Measurements from ENCODE around the gene ENKD1.

DNA sequence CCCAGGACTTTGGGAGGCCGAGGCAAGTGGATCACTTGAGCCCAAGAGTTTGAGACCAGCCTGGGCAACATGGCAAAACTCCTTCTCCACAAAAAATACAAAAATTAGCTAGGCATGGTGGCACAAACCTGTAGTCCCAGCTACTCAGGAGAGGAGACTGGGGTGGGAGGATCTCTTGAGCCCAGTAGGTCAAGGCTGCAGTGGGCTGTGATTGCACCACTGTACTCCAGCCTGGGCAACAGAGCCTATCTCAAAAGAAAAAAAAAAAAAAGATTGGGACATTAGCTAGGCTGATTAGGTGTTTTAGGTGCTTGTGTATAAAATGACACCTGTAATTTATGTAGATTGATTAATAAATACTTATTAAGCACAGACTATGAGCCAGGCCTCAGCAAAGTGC is 42.5 kb upstream of the ENKD1 start:
- no peak for TF ChIP-seq EZH2phosphoT487 (IDR thresholded peaks at IDR 0.05; ENCODE audit: borderline replicate concordance, low read length)
- TF ChIP-seq, protein P1, sequence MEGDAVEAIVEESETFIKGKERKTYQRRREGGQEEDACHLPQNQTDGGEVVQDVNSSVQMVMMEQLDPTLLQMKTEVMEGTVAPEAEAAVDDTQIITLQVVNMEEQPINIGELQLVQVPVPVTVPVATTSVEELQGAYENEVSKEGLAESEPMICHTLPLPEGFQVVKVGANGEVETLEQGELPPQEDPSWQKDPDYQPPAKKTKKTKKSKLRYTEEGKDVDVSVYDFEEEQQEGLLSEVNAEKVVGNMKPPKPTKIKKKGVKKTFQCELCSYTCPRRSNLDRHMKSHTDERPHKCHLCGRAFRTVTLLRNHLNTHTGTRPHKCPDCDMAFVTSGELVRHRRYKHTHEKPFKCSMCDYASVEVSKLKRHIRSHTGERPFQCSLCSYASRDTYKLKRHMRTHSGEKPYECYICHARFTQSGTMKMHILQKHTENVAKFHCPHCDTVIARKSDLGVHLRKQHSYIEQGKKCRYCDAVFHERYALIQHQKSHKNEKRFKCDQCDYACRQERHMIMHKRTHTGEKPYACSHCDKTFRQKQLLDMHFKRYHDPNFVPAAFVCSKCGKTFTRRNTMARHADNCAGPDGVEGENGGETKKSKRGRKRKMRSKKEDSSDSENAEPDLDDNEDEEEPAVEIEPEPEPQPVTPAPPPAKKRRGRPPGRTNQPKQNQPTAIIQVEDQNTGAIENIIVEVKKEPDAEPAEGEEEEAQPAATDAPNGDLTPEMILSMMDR (IDR thresholded peaks at IDR 0.05; ENCODE audit: low read depth, low read length, poor library complexity, severe bottlenecking): no peak

Measured in DOHH2 (cell line).